ENCODE results near the gene TIPARP.

The TIPARP gene

DNA sequence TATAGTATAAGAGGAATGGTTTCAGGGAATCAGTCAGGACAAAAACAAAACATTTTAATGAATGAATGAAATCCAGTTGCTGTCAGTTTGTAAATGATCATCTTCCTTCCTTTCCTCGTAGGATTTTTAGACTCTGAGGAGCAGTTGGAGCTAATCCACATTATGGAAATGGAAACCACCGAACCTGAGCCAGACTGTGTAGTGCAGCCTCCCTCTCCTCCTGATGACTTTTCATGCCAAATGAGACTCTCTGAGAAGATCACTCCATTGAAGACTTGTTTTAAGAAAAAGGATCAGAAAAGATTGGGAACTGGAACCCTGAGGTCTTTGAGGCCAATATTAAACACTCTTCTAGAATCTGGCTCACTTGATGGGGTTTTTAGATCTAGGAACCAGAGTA is 3.1 kb downstream of the TIPARP start:
- TF ChIP-seq GATA2 (IDR thresholded peaks at IDR 0.05; ENCODE audit: low read depth, low read length) (no peak), GATA3 (IDR thresholded peaks at IDR 0.05; ENCODE audit: low read depth, low read length) (no peak)

DNA sequence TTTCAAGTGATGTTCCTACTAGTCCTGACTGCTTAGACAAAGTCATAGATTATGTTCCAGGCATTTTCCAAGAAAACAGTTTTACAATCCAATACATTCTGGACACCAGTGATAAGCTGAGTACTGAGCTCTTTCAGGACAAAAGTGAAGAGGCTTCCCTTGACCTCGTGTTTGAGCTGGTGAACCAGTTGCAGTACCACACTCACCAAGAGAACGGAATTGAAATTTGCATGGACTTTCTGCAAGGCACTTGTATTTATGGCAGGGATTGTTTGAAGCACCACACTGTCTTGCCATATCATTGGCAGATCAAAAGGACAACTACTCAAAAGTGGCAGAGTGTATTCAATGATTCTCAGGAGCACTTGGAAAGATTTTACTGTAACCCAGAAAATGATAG is 3.8 kb downstream of the TIPARP start:
- TF ChIP-seq GATA2 (IDR thresholded peaks at IDR 0.05; ENCODE audit: low read depth, low read length), result no peak
- TF ChIP-seq GATA3 (IDR thresholded peaks at IDR 0.05; ENCODE audit: low read depth, low read length), result no peak

DNA sequence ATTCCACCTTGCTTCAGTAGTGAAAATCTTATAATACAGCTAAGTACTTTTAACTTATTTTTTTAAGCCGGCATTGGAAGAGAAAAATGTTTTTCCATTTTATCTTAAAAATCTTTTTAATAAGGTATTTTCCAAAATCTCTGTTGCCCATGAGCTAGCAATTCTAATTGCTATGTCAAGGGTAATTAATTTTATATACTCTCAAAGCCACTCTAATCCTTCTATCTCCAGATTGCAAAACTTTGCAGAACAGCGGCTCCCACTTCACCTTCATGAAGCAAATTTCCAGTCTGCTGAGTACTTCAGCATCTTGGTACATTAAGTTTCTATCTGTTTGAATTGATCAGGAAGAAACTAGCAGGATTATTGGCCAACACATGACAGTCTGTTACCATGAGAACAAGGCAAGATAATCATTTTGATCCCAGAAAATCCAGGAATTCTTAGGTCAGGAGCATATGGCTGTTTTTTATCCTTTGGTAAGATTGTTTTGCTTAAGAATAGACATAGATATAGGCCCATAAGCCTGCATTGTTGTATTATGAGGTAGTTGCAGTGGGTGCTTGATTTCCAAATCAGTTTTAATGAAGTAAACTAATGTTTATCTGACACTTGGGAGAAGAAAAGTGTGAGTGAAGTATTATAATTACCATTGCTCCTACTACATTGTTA is 6.0 kb downstream of the TIPARP start:
- TF ChIP-seq GATA2 (IDR thresholded peaks at IDR 0.05; ENCODE audit: low read depth, low read length), result no peak
- no peak for TF ChIP-seq GATA3 (IDR thresholded peaks at IDR 0.05; ENCODE audit: low read depth, low read length)

DNA sequence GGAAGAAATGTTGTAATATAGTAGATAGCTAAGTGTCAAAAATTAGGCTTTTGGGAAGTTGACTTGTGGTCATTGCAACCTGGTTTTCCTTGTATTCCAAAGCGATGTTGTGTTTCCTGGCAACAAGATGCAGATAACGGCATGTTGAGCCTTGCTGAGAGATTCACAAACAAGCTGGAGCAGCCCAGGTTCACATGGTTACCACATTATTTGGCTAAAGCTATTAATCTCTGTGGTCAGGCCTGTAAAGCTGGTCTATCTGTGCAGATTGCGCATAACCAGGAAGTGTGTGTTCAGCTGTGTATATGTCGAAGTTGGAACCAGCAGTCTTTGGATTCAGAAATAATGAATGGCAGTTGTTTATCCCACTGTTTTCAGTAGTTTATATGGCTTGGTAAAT is 6.6 kb downstream of the TIPARP start:
- TF ChIP-seq GATA3 (IDR thresholded peaks at IDR 0.05; ENCODE audit: low read depth, low read length) (no peak; the same call in 1 of the 2 replicates), GATA2 (IDR thresholded peaks at IDR 0.05; ENCODE audit: low read depth, low read length) (peak; percentile 78)

DNA sequence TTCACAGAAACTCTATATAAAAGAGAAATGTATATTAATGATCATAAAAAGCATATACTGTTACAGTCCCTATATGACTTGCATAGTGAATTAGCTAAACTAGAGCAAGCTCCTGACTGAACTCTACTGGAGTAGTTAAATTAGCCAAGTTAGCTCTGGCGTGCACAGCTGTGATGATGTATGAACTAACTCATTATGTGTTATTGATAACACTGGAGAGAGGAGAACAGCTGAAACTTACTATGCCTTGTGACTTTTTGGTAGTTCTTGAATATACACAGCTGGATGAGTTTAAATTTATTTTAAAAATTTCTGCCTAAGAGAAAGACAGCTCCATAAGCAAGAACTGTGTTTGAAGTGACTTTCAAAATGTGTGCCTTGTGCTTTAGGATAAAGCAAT is 8.1 kb downstream of the TIPARP start:
- TF ChIP-seq GATA3 (IDR thresholded peaks at IDR 0.05; ENCODE audit: low read depth, low read length), result no peak
- TF ChIP-seq GATA2 (IDR thresholded peaks at IDR 0.05; ENCODE audit: low read depth, low read length), result no peak

DNA sequence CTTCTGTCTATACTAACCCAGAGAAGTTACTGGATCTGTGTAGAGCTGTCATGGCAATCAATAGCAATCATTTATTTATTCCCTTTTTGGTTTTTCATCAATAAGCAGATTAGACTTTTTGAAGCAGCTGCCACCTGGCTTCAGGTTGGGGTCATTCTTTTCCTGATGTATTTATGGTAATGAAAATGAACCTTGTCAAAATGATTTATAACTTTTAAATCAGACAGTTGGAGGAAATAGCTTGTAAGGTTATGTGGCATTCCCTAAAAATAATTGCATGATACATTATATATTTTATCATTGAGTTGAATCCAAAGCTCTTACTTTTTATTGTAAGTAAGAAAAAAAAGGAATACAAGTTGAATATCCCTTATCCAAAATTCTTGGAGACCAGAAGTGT is 8.6 kb downstream of the TIPARP start:
- TF ChIP-seq GATA3 (IDR thresholded peaks at IDR 0.05; ENCODE audit: low read depth, low read length) (no peak), GATA2 (IDR thresholded peaks at IDR 0.05; ENCODE audit: low read depth, low read length) (no peak)

DNA sequence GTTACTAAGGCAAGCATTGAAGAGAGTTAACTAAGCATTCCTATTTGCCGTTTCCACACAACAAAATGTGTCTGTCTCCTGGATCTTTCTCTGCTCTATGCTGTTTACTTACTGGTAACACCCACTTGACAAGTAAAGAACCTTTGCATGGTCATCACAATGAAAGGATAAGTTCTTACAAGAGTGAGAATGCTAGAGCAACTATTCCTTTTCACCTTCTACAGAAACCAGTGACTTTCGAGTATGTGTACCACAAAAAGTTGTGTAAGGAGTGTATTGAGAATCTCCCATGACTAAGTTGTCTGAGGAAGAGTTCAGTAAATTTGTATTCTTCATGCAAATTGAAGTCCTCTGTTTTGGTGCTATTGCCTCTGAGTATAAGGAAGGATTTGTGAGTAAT is 10.8 kb downstream of the TIPARP start:
- no peak for TF ChIP-seq GATA2 (IDR thresholded peaks at IDR 0.05; ENCODE audit: low read depth, low read length)
- TF ChIP-seq GATA3 (IDR thresholded peaks at IDR 0.05; ENCODE audit: low read depth, low read length), result no peak

DNA sequence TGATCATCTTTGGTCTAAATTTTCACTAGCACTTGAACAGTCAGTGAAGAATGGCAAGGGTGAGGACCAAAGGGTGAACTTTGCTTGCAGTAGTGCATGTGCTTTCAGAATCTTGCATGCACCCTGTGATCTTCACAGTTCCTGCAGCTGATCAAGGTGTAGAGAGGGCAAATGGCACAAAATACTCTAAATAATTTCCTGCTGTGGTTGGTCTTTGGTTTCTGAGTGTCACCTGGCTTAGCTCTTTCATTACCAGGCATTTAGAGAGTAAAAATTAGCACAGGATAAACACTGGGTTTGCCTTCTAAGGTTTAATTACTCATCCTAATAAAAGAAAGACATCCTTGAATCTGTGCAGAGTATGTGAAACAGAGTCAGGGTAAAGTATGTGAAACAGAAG is 11.4 kb downstream of the TIPARP start:
- TF ChIP-seq GATA3 (IDR thresholded peaks at IDR 0.05; ENCODE audit: low read depth, low read length) (no peak), GATA2 (IDR thresholded peaks at IDR 0.05; ENCODE audit: low read depth, low read length) (no peak)

DNA sequence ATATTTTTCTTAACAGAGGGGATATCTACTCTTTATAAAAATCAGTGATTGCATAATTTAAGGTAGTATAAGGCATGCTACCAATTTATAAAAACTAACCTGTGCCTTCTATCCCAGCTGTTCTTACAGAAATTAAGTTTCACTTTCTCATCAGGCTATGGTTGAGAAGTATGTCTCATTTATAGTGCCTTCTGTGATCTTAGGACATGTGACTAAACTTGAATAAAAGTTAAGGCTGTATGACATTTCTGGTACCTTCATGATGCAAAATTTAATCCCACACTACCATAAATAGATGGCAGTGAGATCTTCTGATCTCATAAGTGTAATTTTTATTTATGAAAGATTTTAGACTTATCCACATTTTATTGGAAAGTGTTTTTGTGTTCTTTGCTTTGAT is 12.6 kb downstream of the TIPARP start:
- TF ChIP-seq GATA3 (IDR thresholded peaks at IDR 0.05; ENCODE audit: low read depth, low read length) (no peak), GATA2 (IDR thresholded peaks at IDR 0.05; ENCODE audit: low read depth, low read length) (no peak)

DNA sequence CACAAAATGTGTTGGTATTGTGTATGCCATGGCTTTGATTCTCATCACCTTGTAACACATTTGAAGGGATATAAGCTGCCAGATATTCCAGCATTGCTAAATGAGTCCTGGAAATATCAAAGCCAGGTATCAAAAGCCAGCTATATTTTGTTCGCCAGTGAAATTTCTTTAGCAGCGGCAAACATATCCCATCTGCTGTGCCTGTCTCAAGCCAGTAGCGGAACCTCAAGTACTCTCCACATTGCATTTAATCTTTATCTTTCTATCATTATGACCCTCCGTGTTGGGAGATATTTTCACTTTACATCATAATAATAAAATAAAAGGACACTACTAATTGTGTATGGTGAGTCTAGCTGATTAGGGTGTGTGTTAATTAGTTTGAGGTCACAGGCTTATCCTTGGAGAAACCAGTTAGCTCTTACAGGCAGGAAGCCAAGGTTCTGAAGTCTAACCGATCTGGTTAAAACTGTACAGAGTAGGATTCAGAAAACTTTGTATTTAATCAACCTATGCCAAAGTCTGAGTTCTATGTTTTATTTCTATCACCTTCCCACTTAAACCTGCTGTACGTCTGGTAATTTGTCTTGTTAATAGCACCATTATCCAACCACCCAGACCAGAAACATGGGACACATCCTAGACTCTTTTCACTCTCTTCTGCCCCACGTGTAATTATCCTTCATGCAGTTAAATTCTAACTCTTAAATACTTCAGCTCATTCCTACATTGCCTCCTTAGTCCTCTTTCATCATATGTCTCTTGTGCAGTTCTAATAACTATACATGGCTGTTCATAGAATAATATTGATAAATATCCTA is 14.5 kb downstream of the TIPARP start:
- TF ChIP-seq GATA3 (IDR thresholded peaks at IDR 0.05; ENCODE audit: low read depth, low read length) (no peak), GATA2 (IDR thresholded peaks at IDR 0.05; ENCODE audit: low read depth, low read length) (no peak)

DNA sequence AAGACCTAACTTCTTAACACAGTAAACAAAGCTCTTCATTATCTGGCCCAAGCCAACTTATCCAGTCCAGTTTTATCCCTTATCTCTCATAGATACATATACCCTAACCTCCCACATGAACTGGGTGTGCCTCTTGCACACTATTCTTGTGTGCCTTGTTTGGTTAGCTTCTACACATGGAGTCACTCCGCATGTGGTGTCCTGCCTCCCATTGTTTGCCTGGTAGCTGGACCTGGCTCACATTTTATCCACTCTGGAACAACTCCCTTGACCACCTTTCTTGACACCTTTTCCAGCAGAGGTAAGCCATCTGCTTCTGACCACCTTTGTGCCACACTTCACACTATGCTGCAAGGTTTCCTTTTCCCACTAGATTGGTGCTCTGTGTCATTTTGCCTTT is 15.2 kb downstream of the TIPARP start:
- no peak for TF ChIP-seq GATA2 (IDR thresholded peaks at IDR 0.05; ENCODE audit: low read depth, low read length)
- no peak for TF ChIP-seq GATA3 (IDR thresholded peaks at IDR 0.05; ENCODE audit: low read depth, low read length)

DNA sequence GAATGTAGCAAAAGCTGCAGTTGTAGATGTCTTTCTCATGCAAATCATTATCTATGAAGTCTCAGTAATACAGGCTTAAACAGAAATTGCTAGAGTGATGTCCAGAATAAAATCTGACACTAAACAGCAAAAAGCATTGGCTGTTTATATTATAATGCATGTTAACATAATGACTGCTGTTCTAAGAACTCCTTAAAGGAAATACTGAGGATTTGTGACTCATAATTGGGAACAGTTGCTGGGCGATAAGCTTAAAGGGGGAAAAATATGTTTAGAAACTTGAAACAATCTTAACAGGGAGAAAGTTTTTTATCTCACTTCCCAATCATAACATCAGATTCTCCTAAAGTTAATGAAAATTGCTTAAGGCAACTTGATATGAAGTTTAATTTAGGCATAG is 17.5 kb downstream of the TIPARP start:
- TF ChIP-seq GATA2 (IDR thresholded peaks at IDR 0.05; ENCODE audit: low read depth, low read length) (no peak), GATA3 (IDR thresholded peaks at IDR 0.05; ENCODE audit: low read depth, low read length) (no peak)

DNA sequence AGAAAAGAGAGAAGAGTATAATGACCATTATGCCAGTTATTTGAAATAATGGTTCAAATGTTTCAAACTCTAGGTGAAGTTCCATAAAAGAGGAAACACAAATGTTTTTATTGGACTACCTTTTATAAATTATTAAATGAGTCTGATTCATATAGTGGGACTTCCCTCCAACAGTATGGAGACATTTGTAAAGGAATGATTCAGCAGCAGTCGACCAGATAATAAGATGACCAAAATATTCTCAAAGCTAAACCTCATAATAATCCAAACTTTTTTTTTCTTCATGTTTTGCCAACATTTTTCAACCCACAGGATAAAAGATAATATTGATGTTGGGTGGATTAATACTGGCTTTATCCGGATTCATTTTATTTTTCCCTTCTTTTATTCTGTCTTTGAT is 18.8 kb downstream of the TIPARP start:
- no peak for TF ChIP-seq GATA2 (IDR thresholded peaks at IDR 0.05; ENCODE audit: low read depth, low read length)

DNA sequence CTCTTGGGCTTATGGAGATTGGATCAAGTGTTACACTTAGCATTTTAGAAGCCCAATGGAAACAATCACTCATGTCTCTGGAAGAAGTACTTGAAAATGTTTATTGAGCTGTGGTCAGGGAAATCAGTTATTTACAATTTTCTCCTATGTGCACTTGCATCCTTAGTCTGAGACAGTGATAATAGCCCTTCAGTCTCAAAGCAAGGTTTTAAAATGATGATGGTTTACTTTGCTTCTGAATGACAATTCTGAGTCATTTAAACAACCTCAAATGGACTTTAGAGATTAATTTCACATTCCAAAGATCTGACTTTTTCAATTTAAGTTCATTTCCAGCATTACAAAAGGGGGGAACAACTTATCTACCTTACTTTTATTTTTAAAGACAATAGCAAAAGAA is 20.1 kb downstream of the TIPARP start:
- no peak for TF ChIP-seq GATA3 (IDR thresholded peaks at IDR 0.05; ENCODE audit: low read depth, low read length)
- no peak for TF ChIP-seq GATA2 (IDR thresholded peaks at IDR 0.05; ENCODE audit: low read depth, low read length)

DNA sequence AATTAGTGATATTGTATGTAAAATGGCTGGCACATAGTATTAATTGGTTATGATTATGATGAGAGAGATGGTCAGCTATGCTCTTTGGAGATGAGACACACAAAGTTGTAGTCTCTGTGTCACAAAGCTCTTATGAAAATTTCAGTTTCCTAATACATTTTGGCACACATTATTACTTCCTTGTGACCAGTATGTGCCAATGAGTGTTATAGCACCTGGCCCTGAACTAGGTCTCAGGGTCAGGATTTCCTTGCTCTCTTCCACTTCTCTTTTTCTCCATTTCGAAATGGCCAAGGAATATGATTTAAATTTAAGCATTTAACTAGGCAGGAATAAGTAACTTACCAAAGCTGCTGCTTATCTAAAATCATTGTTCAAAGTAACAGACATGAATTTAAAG is 28.0 kb downstream of the TIPARP start:
- no peak for TF ChIP-seq GATA3 (IDR thresholded peaks at IDR 0.05; ENCODE audit: low read depth, low read length)
- no peak for TF ChIP-seq GATA2 (IDR thresholded peaks at IDR 0.05; ENCODE audit: low read depth, low read length)
